H9 (cell line): ENCODE results near the gene TRAF3IP1. TPM values are rescaled to one million over a fixed set of nuclear protein-coding genes. Genes with fewer than 3 reads are reported as not detected.

Source experiments
- DNase-seq: peaks from one replicate; pipeline ENCODE4 v3.0.0-alpha.2; 2017
- H2AFZ ChIP-seq: one replicate; pipeline ENCODE4 v1.6.1; 2013; ENCODE audit warnings: mild to moderate bottlenecking, low read length, control low read depth, moderate library complexity
- H2AK5ac ChIP-seq: 2 replicates; pipeline ENCODE4 v1.6.1; 2013; ENCODE audit warnings: low read length, control low read depth, mixed read lengths; ENCODE audit not compliant: insufficient read length
- H2BK120ac ChIP-seq: one replicate; pipeline ENCODE4 v1.6.1; 2013; ENCODE audit warnings: low read depth, mild to moderate bottlenecking, low read length, control low read depth, inconsistent platforms; ENCODE audit not compliant: poor library complexity, severe bottlenecking
- H2BK12ac ChIP-seq: 2 replicates; pipeline ENCODE4 v1.6.1; 2013; ENCODE audit warnings: low read length, control low read depth, mixed read lengths, low read depth; ENCODE audit not compliant: insufficient read length
- H2BK15ac ChIP-seq: 2 replicates; pipeline ENCODE4 v1.6.1; 2013; ENCODE audit warnings: low read depth, low read length, control low read depth
- H2BK20ac ChIP-seq: one replicate; pipeline ENCODE4 v1.6.1; 2013; ENCODE audit warnings: low read depth, mild to moderate bottlenecking, low read length, control low read depth, inconsistent platforms; ENCODE audit not compliant: poor library complexity, severe bottlenecking
- H2BK5ac ChIP-seq: 2 replicates; pipeline ENCODE4 v1.6.1; 2013; ENCODE audit warnings: low read length, control low read depth, mixed read lengths; ENCODE audit not compliant: insufficient read length
- H3K14ac ChIP-seq: 2 replicates; pipeline ENCODE4 v1.6.1; 2013; ENCODE audit warnings: low read length, control low read depth; ENCODE audit not compliant: insufficient read depth
- H3K18ac ChIP-seq: 2 replicates; pipeline ENCODE4 v1.6.1; 2013; ENCODE audit warnings: low read depth, mild to moderate bottlenecking, mixed read lengths, low read length, control low read depth; ENCODE audit not compliant: insufficient read length
- H3K23ac ChIP-seq: 2 replicates; pipeline ENCODE4 v1.6.1; 2013; ENCODE audit warnings: low read length, control low read depth, mixed read lengths, low read depth; ENCODE audit not compliant: insufficient read length
- H3K23me2 ChIP-seq: 2 replicates; pipeline ENCODE4 v1.6.1; 2013; ENCODE audit warnings: low read depth, mild to moderate bottlenecking, mixed read lengths, low read length, control low read depth; ENCODE audit not compliant: insufficient read length, poor library complexity, severe bottlenecking
- H3K27ac ChIP-seq: 2 replicates; pipeline ENCODE4 v1.5.1; 2013; ENCODE audit warnings: low read length, control low read depth, mixed read lengths, low read depth; ENCODE audit not compliant: insufficient read length
- H3K27me3 ChIP-seq: 2 replicates; pipeline ENCODE4 v1.6.1; 2013; ENCODE audit warnings: low read length, control low read depth, inconsistent platforms; ENCODE audit not compliant: insufficient read depth
- H3K4ac ChIP-seq: 2 replicates; pipeline ENCODE4 v1.6.1; 2013; ENCODE audit warnings: low read depth, mild to moderate bottlenecking, control low read depth, inconsistent platforms, low read length, moderate library complexity
- H3K4me1 ChIP-seq: 2 replicates; pipeline ENCODE4 v1.6.1; 2013; ENCODE audit warnings: low read length, control low read depth, inconsistent platforms; ENCODE audit not compliant: insufficient read depth
- H3K4me2 ChIP-seq: 2 replicates; pipeline ENCODE4 v1.6.1; 2013; ENCODE audit warnings: low read length, control low read depth, mixed read lengths; ENCODE audit not compliant: insufficient read length, insufficient read depth
- H3K56ac ChIP-seq: 2 replicates; pipeline ENCODE4 v1.6.1; 2013; ENCODE audit warnings: low read depth, mild to moderate bottlenecking, mixed read lengths, low read length, control low read depth; ENCODE audit not compliant: insufficient read length
- H3K79me1 ChIP-seq: 2 replicates; pipeline ENCODE4 v1.6.1; 2013; ENCODE audit warnings: low read depth, mild to moderate bottlenecking, moderate library complexity, low read length, control low read depth, inconsistent platforms; ENCODE audit not compliant: insufficient read depth, poor library complexity, severe bottlenecking
- H3K79me2 ChIP-seq: 2 replicates; pipeline ENCODE4 v1.6.1; 2013; ENCODE audit warnings: low read length, control low read depth, inconsistent platforms; ENCODE audit not compliant: insufficient read depth
- H3K9ac ChIP-seq: 2 replicates; pipeline ENCODE4 v1.6.1; 2013; ENCODE audit warnings: low read length, control low read depth, mixed read lengths; ENCODE audit not compliant: insufficient read length; ENCODE audit errors: extremely low read depth
- H3K9me3 ChIP-seq: one replicate; pipeline ENCODE4 v1.6.1; 2013; ENCODE audit warnings: low read depth, low read length, inconsistent platforms; ENCODE audit not compliant: control insufficient read depth
- H3T11ph ChIP-seq: one replicate; pipeline ENCODE4 v1.6.1; 2013; ENCODE audit warnings: mild to moderate bottlenecking, low read length, control low read depth, inconsistent platforms
- H4K20me1 ChIP-seq: one replicate; pipeline ENCODE4 v1.6.1; 2013; ENCODE audit not compliant: control insufficient read depth, insufficient read length, insufficient read depth
- H4K5ac ChIP-seq: 2 replicates; pipeline ENCODE4 v1.6.1; 2013; ENCODE audit warnings: low read depth, mild to moderate bottlenecking, mixed read lengths, low read length, control low read depth; ENCODE audit not compliant: insufficient read length
- H4K8ac ChIP-seq: replicated peaks from 2 replicates; pipeline ENCODE4 v1.6.1; 2013; ENCODE audit warnings: low read length, control low read depth, mixed read lengths, low read depth; ENCODE audit not compliant: insufficient read length
- H4K91ac ChIP-seq: 2 replicates; pipeline ENCODE4 v1.6.1; 2013; ENCODE audit warnings: low read depth, mild to moderate bottlenecking, moderate library complexity, mixed read lengths, low read length, control low read depth; ENCODE audit not compliant: insufficient read length
- H3K27ac Mint-ChIP-seq, 3 experiments: 2 replicates in 2 of 3; 3 replicates in 1 of 3; pipeline ENCODE4 v1.8.0; 2020 to 2021; ENCODE audit warnings: mixed read lengths in 3 of 3, mild to moderate bottlenecking in 1 of 3, moderate library complexity in 1 of 3
- H3K27me3 Mint-ChIP-seq: 2 replicates; pipeline ENCODE4 v1.8.0; 2021; ENCODE audit warnings: low read depth, mild to moderate bottlenecking, moderate library complexity, mixed read lengths
- H3K36me3 Mint-ChIP-seq, 3 experiments: 2 replicates in 2 of 3; 3 replicates in 1 of 3; pipeline ENCODE4 v1.8.0; 2020 to 2021; ENCODE audit warnings: low read depth in 3 of 3, mixed read lengths in 3 of 3; ENCODE audit not compliant: insufficient read depth in 1 of 3
- H3K4me1 Mint-ChIP-seq, 2 experiments: 2 replicates each; pipeline ENCODE4 v1.8.0; 2020; ENCODE audit warnings: mixed read lengths in 2 of 2
- H3K4me3 Mint-ChIP-seq, 2 experiments: 2 replicates in 1 of 2; 3 replicates in 1 of 2; pipeline ENCODE4 v1.8.0; 2020 to 2021; ENCODE audit warnings: mild to moderate bottlenecking in 2 of 2, mixed read lengths in 2 of 2, moderate library complexity in 1 of 2
- H3K9me3 Mint-ChIP-seq, 2 experiments: 2 replicates in 1 of 2; 3 replicates in 1 of 2; pipeline ENCODE4 v1.8.0; 2020; ENCODE audit warnings: mild to moderate bottlenecking in 2 of 2, mixed read lengths in 2 of 2, moderate library complexity in 1 of 2
- CTCF ChIP-seq: fragments of 200-600 bp; sonication (generic); conservative IDR thresholded peaks from 3 replicates; pipeline ENCODE4 v1.8.0; 2021; ENCODE audit warnings: antibody characterized with exemption, mild to moderate bottlenecking
- WGBS: extraction: QIAGEN DNeasy Blood & Tissue Kit; methylation state at CpG from one replicate; pipeline ENCODE4 v1.1.7; 2013; ENCODE audit warnings: missing lambda C conversion rate, low lambda C conversion rate, mixed read lengths; ENCODE audit not compliant: insufficient read length; ENCODE audit errors: extremely low coverage; 5-methylcytosine and 5-hydroxymethylcytosine counted together
- total RNA-seq: library from RNA; stranded (reverse); gene quantifications from 2 replicates; pipeline ENCODE4 v1.2.1, GENCODE V29; 2021

TRAF3IP1 gene
- total RNA-seq, 1 experiment from 2014 or later, result 16.4 TPM

- H3K4me1 ChIP-seq, result no peaks in the 10 kb centered on the region; the same call in 1 of the 2 replicates
- H3K79me1 ChIP-seq, result no peaks in the 10 kb centered on the region
- H3K27ac ChIP-seq, result no peak overlapping the region
- H2BK12ac ChIP-seq, result no peak overlapping the region
- no peak overlapping the region for H3K9ac ChIP-seq
- no peaks in the 10 kb centered on the region for H3K9me3 ChIP-seq
- H2AK5ac ChIP-seq, result no peak overlapping the region
- H2BK5ac ChIP-seq, result no peak overlapping the region
- Mint-ChIP-seq H3K27ac (peak overlapping the region in 2 of 3 experiments; percentile 62 to 89; a peak in 3 of 7 replicates), H3K9me3 (no peaks in the 10 kb centered on the region), H3K27me3 (peaks cover 4% of the 10 kb centered on the region), H3K4me1 (peaks cover 28 to 47% of the 10 kb centered on the region in 2 experiments), H3K4me3 (no peak overlapping the region; a peak in 1 of 5 replicates), H3K36me3 (no peaks in the 10 kb centered on the region)
- peaks cover 11% of the 10 kb centered on the region for H3K23me2 ChIP-seq
- no peak overlapping the region for H3T11ph ChIP-seq
- no peak for TF ChIP-seq CTCF
- H4K8ac ChIP-seq, result no peak overlapping the region
- H3K14ac ChIP-seq, result peak overlapping the region; percentile 73; the same call in 1 of the 2 replicates
- no peak for DNase-seq
- no peak overlapping the region for H4K5ac ChIP-seq
- H3K27me3 ChIP-seq, result no peaks in the 10 kb centered on the region
- H3K56ac ChIP-seq, result no peak overlapping the region
- H3K18ac ChIP-seq, result peak overlapping the region; percentile 50
- no peak overlapping the region; the same call in 1 of the 2 replicates for H3K4ac ChIP-seq
- H3K23ac ChIP-seq, result no peak overlapping the region
- peak overlapping the region; percentile 74 for H2BK120ac ChIP-seq
- H3K4me2 ChIP-seq, result no peak overlapping the region
- H4K91ac ChIP-seq, result peak overlapping the region; percentile 27
- H3K79me2 ChIP-seq, result no peaks in the 10 kb centered on the region; the same call in 1 of the 2 replicates
- no peak overlapping the region for H2BK15ac ChIP-seq
- H2BK20ac ChIP-seq, result no peak overlapping the region
- no peak overlapping the region for H2AFZ ChIP-seq
- WGBS, result no CpG with 5 or more reads among the region's 11 CpGs
- no peaks in the 10 kb centered on the region for H4K20me1 ChIP-seq
These were observed 35.4 kb upstream of the TRAF3IP1 start for GRCh38 chr2:238284802-238285515.
